ENCODE results near the gene ZBED4.

The ZBED4 gene

DNA sequence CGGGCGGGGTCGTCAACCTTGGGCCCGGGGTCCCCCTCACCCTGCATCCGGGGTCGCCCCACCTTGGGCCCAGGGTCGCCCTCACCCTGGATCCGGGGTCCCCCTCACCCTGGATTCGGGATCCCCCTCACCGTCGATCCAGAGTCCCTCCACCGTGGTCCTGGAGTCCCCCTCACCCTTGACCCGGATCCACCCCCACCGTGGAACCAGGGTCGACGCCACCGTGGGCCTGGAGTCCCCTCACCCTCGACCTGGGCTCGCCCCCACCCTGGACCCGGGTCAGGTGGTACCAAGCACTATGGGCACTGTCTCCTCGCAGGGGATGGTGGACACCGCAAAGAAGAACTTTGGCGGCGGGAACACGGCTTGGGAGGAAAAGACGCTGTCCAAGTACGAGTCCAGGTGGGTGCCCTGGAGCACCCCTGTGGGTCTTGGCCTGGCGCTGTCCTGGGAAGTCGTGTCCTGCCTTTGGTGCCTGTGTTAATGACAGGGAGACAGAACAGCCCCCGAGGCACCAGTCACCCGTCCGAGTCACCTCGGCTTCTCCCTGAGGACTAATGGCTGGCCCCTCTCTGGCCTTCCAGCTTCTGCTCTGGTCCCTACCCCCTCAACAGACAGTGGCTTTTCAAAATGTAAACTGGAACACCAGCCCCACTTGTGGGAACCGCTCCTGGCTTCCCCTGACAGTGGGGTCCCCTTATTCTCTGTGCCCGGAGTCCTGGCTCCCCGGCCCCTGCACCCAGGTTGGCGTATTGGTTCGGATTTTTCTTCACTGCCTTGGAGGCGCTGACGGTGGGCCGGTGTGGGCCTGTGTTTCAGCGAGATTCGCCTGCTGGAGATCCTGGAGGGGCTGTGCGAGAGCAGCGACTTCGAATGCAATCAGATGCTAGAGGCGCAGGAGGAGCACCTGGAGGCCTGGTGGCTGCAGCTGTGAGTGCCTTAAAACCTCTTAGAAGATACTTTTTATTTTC is 65.6 kb downstream of the ZBED4 start:
- H3K4me3 ChIP-seq (ENCODE audit: low read length), result peak overlapping the region; percentile 67
- DNase-seq (ENCODE audit: low read depth), result no peak
- TF ChIP-seq, protein P1, sequence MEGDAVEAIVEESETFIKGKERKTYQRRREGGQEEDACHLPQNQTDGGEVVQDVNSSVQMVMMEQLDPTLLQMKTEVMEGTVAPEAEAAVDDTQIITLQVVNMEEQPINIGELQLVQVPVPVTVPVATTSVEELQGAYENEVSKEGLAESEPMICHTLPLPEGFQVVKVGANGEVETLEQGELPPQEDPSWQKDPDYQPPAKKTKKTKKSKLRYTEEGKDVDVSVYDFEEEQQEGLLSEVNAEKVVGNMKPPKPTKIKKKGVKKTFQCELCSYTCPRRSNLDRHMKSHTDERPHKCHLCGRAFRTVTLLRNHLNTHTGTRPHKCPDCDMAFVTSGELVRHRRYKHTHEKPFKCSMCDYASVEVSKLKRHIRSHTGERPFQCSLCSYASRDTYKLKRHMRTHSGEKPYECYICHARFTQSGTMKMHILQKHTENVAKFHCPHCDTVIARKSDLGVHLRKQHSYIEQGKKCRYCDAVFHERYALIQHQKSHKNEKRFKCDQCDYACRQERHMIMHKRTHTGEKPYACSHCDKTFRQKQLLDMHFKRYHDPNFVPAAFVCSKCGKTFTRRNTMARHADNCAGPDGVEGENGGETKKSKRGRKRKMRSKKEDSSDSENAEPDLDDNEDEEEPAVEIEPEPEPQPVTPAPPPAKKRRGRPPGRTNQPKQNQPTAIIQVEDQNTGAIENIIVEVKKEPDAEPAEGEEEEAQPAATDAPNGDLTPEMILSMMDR (conservative IDR thresholded peaks at IDR 0.05; ENCODE audit: low read length), result no peak

DNA sequence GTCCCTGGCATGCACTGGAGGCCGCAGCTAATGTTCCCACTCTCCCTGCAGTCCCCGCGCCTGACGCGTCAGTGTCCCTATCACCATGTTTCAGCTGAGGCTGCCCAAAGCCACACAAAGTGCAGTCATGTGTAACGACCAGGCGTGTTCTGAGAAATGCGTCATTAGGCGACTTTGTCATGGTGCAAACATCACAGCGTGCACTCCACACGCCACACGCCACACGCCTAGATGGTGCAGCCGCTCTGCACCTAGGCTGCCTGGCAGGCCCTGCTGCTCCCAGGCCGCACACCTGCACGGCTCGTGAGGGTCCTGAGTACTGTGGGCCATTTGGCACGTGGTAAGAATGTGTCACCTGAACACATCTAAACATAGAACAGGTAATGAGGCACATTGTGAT is 67.2 kb downstream of the ZBED4 start:
- TF ChIP-seq, protein P1 (conservative IDR thresholded peaks at IDR 0.05; ENCODE audit: low read length), result no peak
- no peak overlapping the region for H3K4me3 ChIP-seq (ENCODE audit: low read length)
- DNase-seq (ENCODE audit: low read depth), result no peak

DNA sequence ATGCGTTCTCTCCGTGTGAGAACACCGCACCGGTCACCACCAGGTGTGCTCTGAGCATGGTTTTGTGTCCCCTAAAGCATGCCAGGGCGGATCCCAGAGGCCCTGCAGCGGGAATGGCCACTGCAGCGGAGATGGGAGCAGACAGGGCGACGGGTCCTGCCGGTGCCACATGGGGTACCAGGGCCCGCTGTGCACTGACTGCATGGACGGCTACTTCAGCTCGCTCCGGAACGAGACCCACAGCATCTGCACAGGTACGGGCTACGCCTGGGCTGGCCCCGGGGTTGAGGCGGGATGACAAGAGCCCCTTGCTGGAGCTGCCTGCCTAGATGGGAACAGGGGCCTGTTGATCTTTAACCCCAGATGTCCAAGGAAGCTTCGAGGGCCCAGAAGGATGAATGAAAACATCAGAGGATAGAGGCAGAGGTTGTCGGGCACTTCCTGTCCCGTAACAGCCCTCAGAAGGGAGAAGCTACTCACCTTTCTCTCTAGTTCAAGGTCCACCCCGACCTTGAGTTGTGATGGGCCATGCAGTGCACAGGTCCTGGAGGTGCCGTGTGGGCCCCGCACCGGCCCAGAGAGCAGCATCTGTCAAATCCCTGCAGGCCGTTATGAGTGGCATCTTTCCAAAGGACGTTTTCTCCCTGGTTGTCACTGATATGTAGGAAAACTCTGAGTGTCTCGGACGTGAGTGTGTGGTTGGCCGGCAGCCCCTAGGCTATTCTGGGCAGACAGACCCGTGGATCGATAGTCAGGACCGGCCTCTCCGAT is 68.0 kb downstream of the ZBED4 start:
- no peak overlapping the region for H3K4me3 ChIP-seq (ENCODE audit: low read length)
- DNase-seq (ENCODE audit: low read depth), result no peak
- TF ChIP-seq, protein P1 (conservative IDR thresholded peaks at IDR 0.05; ENCODE audit: low read length), result no peak

DNA sequence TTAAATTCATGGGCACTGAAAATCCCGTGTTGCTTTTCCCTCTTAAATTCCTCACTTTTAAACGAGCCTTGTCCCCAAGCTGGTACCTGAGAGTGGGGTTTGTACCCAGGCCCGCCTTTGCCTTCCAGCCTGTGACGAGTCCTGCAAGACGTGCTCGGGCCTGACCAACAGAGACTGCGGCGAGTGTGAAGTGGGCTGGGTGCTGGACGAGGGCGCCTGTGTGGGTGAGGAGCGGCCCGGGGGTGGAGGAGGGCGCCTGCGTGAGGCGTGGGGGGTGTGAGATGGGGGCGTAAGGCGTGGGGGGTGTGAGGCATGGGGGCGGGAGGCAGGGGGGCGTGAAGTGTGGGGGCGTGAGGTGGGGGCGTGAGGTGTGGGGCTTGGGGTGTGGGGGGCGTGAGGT is 68.8 kb downstream of the ZBED4 start:
- DNase-seq (ENCODE audit: low read depth), result no peak
- no peak overlapping the region for H3K4me3 ChIP-seq (ENCODE audit: low read length)
- TF ChIP-seq, protein P1 (conservative IDR thresholded peaks at IDR 0.05; ENCODE audit: low read length), result no peak

DNA sequence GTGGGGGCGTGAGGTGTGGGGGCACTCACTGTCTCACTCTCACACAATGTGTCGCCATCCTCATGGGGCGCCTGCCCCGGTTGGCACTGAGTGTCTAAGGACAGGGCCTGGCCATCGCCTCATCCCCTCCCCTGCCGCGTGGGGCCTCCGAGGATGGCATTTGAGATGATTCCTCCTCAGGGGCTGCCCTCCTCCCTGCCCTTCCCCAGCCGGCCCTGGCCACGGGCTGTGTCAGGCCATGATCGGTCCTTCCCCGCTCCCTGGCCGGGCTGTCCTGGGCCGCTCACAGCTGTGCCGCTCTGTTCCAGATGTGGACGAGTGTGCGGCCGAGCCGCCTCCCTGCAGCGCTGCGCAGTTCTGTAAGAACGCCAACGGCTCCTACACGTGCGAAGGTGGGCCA is 69.3 kb downstream of the ZBED4 start:
- H3K4me3 ChIP-seq (ENCODE audit: low read length), result no peak overlapping the region
- TF ChIP-seq, protein P1 (conservative IDR thresholded peaks at IDR 0.05; ENCODE audit: low read length), result no peak
- DNase-seq (ENCODE audit: low read depth), result no peak

DNA sequence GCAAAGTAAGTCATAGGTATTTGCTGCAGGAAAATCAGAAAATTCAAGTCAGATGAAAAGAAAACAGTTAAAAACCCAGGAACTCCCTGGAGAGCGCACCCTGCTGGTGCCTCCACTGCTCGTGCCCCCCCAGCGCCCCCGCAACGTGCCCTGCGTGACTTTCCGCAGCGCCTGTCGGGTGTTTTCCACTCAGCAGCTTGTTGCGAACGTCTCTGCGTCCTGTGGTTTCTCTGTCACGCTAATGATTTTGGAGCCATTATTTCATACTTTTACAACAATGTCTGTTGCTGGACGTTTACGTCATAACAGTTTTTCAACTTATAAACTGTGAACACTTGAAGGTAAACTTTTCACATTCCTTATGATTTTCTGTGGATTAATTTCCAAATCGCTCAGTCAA is 69.8 kb downstream of the ZBED4 start:
- no peak overlapping the region for H3K4me3 ChIP-seq (ENCODE audit: low read length)
- TF ChIP-seq, protein P1 (conservative IDR thresholded peaks at IDR 0.05; ENCODE audit: low read length), result no peak
- DNase-seq (ENCODE audit: low read depth), result no peak
